ENCODE measurements around the gene RAB4B.

DNA sequence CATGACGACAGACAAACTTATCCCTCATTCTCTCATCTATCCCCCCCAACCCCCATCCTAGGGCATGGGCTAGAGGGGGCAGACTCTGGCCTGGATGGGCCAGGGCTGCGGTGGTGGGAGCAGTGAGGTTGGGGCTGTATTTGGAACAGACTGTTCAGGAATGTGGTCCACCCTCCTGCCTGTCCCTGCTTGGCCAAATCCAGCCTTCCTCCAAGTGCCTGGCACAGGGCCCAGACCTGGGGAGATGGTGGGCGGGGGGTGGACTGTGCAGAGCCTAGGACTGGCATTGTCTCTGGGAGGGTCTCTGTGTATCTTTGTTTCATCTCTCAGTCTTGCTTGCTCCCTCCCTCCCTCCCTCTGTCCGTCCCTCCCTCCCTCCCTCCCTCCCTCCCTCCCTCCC lies 35.1 kb downstream of the RAB4B start:
- TF ChIP-seq, protein P1, sequence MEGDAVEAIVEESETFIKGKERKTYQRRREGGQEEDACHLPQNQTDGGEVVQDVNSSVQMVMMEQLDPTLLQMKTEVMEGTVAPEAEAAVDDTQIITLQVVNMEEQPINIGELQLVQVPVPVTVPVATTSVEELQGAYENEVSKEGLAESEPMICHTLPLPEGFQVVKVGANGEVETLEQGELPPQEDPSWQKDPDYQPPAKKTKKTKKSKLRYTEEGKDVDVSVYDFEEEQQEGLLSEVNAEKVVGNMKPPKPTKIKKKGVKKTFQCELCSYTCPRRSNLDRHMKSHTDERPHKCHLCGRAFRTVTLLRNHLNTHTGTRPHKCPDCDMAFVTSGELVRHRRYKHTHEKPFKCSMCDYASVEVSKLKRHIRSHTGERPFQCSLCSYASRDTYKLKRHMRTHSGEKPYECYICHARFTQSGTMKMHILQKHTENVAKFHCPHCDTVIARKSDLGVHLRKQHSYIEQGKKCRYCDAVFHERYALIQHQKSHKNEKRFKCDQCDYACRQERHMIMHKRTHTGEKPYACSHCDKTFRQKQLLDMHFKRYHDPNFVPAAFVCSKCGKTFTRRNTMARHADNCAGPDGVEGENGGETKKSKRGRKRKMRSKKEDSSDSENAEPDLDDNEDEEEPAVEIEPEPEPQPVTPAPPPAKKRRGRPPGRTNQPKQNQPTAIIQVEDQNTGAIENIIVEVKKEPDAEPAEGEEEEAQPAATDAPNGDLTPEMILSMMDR (conservative IDR thresholded peaks at IDR 0.05; ENCODE audit: low read length): no peak
- no peak for TF ChIP-seq EZH2phosphoT487 (IDR thresholded peaks at IDR 0.05; ENCODE audit: borderline replicate concordance)

All from Loucy (cell line).